B cell (primary cell): ENCODE data around the gene KPNA6.

Source experiments
- EZH2 ChIP-seq: IDR thresholded peaks from 2 replicates; pipeline ENCODE4 v1.6.1; 2012; ENCODE audit warnings: borderline replicate concordance, low read depth, mild to moderate bottlenecking, moderate library complexity, low read length; ENCODE audit not compliant: insufficient read depth, poor library complexity, severe bottlenecking
- TF ChIP-seq, protein P1 (sequence below): fragments of 200-600 bp; IDR thresholded peaks from one replicate; pipeline ENCODE4 v1.8.0; 2022; ENCODE audit warnings: antibody characterized with exemption, mild to moderate bottlenecking

DNA sequence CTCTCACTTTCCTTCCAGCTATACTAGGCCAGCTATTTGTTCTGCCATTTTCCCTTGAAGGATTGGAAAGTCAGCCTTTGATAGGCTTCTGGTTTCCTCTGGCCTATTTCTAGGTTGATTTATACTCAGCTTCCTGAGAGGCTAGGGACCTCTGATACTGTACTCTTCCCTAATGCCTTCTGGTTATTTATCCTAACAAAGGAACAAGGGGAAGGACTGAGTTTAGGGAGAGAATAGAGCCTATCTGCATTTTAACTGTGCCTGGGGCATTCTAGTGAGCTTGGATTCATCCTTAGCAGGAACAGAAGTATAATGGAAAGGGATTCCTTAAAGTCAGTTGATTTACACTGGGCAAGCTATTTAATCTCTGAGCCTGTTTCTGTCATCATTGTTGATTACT, 46.9 kb upstream of the KPNA6 start:
- no peak for TF ChIP-seq EZH2
- TF ChIP-seq, protein P1, sequence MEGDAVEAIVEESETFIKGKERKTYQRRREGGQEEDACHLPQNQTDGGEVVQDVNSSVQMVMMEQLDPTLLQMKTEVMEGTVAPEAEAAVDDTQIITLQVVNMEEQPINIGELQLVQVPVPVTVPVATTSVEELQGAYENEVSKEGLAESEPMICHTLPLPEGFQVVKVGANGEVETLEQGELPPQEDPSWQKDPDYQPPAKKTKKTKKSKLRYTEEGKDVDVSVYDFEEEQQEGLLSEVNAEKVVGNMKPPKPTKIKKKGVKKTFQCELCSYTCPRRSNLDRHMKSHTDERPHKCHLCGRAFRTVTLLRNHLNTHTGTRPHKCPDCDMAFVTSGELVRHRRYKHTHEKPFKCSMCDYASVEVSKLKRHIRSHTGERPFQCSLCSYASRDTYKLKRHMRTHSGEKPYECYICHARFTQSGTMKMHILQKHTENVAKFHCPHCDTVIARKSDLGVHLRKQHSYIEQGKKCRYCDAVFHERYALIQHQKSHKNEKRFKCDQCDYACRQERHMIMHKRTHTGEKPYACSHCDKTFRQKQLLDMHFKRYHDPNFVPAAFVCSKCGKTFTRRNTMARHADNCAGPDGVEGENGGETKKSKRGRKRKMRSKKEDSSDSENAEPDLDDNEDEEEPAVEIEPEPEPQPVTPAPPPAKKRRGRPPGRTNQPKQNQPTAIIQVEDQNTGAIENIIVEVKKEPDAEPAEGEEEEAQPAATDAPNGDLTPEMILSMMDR: no peak
